HG03139 (cell line): ENCODE data around the gene MIGA1.
"Not testable (repeated sequence)": the region's sequence is repeated elsewhere in the genome, so short reads cannot be mapped to it uniquely, and the experiment has no call there.

Source experiments
- ATAC-seq: cut with Tn5 transposase; IDR thresholded peaks from one replicate; pipeline ENCODE4 v1.9.1; 2021; ENCODE audit not compliant: unreplicated experiment

Gene MIGA1, protein sequence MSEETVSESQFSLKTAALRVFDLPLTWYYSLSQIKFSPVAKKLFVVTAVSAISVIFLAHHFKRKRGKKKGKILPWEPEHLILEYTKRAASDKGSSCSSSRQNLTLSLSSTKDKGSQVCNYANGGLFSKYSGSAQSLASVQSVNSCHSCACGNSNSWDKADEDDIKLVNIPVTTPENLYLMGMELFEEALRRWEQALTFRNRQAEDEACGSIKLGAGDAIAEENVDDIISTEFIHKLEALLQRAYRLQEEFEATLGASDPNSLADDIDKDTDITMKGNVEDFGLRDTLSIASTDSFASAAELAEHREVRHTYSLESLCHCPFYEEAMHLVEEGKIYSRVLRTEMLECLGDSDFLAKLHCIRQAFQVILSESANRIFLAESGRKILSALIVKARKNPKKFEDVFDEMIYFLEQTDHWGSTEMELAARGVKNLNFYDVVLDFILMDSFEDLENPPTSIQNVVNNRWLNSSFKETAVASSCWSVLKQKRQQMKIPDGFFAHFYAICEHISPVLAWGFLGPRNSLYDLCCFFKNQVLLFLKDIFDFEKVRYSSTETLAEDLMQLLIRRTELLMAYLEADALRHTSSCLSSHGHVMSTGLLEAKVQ

DNA sequence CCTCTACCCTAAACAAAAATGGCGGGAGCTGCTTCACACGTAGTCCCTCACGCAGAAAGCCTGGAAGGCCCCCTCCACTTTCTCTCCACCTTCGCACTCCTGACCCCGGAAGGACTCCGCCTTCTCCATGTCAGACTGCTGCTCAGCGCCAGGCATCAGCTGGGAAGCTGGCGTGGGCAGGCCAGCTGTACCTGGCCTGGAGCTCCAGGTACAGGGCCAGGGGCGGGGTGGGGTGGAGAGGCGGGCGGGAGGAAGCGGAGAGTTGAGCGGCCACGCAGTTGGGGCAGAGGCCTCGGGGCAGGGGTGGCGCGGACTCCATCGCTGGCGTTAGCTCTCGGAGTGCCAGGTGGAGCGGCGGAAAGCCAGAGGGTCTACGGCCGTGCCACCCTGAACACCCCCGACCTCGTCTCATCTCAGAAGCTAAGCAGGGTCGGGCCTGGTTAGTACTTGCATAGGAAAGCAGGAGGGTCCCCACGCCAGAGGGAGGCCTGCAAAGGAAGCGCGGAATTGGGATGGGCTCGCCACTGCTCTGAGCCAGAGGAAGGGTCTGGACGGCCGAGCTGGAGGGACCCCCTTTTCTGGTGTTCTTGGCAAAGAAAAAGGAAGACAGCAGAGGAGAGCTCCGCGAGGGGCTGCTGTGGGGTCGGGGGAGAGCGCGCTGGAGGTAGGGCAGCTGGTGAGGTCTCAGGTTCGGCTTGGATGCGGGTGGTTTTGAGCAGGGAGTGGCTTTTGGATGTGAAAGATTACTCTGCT is at the start of gene MIGA1:
MIGA1 (plus strand) TSS at position 121 of the 753 bp plus-strand sequence. CDS start 3,604 bp downstream, outside the sequence.
- peak; percentile 89 for ATAC-seq

DNA sequence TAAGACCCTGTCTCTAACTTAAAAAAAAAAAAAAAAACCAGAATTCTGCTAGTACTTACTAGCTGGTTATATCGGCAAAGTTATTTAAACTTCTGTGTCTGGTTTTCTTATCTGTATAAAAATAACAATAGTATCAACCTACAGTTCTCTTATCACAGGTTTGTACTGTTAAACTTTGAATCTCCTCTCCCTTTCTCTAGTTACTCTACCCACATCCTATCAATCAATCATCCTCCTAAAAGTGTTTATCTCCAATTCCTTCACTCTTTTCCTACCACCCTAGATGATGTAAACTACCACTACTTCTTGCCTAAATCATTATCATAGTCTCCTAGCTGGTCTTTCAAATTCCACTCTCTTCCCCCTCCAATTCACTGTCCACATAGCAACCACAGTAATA is 47.4 kb upstream of the MIGA1 start:
- ATAC-seq = no peak

DNA sequence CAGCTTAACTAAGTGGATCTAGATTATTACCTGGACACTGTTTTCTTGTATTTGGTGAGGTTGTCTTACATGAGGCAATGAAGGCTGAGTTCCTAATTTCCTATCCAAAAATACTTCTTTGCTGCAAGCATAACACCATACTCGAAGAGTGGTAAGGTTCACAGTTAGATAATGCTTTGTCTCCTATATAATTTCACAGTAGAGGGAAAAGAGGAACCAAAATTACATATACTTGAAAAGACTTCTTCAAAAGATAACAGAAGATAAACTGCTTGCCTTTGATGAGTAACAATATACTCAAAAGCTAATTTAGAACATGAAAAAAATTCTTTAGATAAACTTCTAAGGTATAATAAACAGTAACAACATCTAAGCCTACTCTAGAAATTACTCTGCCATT is 40.2 kb upstream of the MIGA1 start:
- no peak for ATAC-seq

DNA sequence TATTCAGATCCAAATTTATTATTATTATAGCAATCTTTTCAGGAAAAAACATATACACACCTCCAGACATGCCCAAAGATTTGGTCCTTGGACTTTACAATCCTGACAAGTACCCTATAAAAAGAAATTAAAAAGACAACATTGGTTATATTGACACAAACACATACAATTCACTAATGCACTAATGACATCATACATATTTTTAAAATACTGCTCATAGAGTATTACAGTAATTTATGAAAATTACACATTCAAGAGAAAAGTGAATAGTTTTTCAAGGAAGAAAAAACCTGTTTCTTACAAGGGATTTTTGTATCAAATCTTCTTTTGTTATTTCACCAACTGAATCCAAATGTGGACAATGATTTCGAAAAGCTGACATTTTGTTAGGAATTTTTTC is 38.1 kb upstream of the MIGA1 start:
- no peak for ATAC-seq

DNA sequence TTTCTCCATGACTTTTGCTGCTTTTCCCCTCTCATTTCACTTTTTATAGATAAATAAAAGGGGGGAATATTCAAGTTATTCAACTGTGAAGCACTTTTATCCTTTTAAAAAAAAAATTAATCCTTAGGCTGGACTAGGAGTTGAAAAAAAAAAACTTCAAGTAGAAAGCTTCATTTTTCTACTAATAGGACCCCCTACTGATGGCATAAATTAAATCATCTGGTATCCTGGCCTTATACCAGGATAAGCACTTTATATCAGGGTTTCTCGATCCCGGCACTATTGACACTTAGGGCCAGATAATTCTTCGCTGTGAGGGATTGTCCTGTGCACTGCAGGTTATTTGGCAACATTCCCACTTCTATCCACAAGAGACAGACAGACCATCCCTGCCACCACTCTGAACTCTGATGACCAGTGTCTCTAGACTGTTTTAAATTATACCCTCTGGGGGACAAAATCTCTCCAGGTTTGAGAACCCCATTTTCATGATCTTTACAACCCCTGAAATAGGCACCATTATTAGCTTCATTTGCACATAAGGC is 37.4 kb upstream of the MIGA1 start:
- no peak for ATAC-seq

DNA sequence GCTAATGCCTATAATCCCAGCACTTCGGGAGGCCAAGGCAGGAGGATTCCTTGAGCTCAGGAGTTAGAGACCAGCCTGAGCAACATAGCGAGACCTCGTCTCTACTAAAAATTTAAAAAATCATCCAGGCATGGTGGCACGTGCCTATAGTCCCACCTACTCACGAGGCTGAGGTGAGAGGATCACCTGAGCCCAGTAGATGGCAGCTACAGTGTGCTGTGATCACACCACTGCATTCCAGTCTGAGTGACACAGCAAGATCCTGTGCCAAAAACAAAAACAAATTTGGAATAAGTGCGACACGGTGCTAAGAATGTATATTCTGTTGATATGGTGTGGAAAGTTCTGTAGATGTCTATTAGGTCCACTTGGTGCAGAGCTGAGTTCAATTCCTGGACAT is 34.9 kb upstream of the MIGA1 start:
- no peak for ATAC-seq

DNA sequence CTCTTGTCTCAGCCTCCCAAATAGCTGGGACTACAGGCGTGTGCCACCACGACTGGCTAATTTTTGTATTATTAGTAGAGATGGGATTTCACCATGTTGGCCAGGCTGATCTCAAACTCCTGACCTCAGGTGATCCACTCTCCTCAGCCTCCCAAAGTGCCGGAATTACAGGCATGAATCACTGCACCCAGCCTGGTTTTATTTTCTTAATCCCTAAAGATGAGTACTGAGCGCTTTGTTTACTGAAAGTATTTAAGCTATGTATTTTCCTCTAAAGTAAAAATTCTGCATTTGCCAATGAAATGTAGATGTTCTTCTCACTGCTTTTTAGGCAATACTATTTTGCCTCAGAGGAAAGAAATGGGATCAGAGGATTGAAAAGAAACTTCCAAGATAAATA is 30.0 kb upstream of the MIGA1 start:
- not testable (repeated sequence) for ATAC-seq

DNA sequence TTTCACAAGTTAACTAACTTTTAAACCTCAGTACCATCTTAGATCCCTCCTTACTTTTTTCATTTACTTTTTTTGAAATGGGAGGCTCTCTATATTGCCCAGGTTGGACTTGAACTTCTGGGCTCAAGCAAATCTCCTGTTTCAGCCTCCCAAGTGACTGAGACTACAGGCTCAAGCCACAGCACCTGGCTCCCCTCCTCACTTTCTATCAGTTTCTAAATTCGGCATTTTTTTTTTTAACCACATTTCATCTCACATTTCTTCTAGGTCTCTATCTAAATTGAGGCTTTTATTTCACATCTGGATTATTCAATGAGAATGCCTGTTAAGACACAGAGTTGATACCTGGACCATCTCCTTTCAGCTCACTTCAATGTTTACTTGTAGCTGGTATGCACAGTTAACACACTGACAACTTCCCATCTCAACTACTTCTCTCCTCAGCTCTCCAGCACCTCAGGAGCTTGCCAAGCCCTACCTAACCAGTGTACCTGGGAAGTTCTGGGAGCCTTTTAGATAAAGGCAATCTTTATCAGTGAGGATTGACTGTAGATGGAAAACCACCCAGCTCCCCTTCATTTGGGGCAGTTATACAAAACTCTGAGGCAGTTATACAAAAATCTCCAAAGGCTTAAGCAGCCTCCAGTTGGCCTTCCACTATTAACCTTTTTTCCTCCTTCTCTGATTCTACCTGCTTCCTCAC is 23.2 kb upstream of the MIGA1 start:
- no peak for ATAC-seq

DNA sequence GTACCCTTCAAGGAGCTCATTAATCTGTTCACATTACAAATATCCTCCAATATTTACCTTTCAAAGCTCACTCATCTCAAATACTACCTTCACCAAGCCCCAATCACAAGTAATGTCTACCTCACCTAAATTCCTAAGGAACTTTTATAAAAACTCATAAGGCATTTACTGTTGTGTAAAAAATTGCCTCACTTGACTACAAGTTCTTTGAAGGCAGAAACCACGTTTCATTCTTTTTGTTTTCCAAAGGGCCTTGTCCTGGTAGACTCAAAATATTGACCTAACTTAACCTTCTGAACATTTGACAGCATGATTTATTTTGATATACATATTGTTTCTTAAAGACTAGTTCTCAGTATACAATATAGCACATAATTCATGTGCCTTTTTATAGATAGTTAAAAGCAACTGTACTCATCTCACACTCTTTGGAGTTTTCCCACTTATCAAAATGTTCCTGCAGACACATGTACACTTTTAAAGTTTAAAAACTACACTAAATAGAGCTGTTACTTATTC is 22.3 kb upstream of the MIGA1 start:
- ATAC-seq = no peak

DNA sequence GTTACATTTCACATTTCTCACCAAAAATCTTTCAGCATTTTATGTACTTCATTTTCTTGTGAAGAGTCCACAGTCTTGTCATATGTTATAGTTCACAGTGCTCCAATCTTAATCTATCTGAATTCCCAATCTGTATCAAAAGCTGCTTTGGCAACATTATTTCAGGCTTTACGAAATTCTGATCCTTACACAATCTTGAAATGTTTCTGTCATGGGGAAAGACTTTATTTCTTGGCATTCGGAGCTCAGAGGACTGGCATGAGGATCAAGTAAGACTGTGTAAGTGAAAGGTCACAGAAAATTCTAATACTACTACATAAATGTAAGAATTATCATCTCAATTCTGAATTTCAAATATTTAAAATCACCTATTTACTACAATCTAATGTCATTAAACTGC is 21.8 kb upstream of the MIGA1 start:
- ATAC-seq = no peak

DNA sequence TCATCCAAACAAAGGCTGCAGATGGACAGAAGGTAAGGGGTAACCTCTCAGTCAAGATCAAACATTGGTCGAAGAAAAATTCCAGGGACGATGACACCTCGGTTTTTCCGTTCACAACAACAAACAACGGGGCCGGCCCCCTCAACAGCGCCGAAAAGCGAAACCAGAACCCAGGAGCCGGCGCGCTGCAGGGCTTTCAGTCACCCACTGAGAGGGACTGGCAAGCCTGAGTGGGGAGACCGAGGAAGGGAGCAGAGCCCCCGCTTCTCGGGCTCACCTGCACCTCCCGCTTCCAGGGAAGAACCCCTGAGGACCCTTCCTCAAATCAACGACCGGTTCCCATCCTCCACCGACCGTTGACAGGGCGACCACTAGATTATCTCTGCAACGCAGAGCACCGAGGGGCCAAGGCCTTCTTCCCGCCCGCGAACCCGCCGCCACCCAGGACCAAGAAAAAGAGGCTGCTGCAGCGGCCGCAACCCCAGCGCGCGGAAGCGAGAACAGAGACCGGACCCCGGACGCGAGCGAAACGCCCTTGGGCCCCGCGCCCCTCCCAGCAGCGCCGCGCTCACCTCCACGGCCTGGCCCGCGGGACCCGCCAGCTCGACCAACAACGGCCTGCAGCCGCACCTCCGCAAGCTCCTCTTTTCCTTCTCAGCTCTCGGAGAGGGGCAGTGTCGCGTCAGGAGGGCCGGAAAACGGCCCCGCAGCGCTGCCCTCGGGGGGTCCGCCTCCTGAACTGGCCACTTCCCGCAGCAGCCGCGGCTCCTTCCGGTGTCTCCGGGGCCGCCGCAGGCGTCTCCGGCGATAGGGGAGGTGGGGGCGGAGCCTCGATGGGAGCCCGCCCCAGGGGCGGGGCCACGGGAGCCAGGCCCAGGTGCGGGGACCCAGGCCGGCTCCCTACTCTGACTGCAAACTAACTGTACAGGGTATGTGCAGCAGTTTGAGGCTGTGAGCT is 20.1 kb upstream of the MIGA1 start, which contains the start of gene USP33:
USP33 (minus strand) TSS at position 782 of the 958 bp plus-strand sequence. CDS start 18,155 bp downstream, outside the sequence.
- peak; percentile 92 for ATAC-seq

DNA sequence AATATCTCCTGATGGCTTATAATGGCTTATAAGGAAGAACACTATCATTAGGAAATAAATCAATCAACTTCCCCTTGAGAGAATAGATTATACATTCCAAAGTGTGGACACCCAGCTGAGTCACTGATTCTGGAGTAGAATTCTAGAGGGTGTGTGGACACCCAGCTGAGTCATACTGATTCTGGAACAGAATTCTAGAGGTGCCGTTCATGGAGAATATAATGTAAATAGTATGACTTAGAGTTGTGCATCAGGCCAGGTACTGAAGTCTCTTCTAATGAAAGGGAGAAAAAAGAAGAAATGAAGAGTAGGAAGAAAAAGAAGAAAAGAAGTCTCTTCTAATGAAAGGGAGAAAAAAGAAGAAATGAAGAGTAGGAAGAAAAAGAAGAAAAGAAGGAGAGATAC is 17.4 kb upstream of the MIGA1 start:
- ATAC-seq = no peak

DNA sequence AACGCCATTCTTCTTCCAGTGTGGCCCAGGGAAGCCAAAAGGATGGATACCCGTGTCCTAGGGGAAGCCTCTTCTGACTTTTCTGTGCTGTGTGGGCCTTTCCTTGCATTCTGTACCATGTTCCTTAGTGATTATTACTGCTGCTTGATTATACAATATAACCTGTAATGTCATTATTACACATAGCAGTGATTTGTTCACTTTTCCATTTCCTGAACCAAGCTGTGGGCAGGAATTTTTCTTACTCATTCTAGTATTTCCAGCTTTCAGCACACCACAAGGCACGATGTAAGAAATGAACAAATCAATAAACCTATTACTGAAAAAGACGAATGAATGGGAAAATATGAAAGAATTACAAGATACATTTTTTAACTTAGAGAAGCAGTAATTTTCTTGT is 11.4 kb upstream of the MIGA1 start:
- no peak for ATAC-seq

DNA sequence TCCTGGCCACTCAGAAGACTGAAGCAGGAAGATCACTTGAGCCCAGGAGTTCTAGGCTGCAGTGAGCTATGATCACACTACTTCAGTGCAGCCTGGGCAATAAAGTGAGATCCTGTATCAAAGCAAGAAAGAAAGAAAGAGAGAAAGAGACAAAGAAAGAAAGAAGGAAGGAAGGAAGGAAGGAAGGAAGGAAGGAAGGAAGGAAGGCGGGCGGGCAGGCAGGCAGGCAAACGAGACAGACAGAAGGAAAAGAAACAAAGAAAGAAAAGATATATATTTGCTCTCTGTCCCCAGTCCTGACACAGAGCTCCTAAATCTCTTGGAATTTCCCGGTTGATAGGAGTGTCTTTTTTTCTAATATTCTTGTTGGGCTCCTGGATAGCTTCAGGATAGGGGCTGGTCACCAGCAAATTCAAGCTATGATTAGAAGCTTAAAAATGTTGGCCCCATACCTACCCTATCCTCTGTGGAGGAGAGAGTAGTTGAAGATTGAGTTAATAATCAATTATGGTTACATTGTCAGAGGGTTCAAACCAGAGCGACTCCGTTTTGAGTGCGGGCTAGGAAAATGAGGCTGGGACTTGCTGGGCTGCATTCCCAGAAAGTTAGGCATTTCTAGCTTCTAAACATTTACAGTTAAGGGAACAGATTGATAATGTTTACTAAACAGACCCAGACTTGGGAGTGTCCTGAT is 3.3 kb upstream of the MIGA1 start:
- no peak for ATAC-seq

DNA sequence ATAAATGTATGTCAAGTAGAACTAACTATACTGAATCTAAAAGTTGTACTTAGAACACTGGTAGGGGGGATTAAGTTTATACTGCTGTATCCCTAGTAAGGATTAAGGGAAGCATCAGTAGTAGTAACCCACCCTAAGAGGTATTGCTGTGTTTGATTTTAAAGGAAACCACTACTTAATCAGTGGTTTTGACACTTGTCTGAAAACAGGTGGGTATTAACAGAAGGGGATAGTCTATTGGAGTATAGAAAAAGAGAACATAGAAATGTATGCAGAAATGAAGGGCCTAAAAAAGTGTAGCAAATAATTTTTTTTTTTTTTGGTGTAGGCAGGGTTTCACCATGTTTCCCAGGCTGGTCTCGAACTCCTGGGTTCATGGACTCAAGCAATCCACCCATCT is 2.2 kb downstream of the MIGA1 start:
- no peak for ATAC-seq

DNA sequence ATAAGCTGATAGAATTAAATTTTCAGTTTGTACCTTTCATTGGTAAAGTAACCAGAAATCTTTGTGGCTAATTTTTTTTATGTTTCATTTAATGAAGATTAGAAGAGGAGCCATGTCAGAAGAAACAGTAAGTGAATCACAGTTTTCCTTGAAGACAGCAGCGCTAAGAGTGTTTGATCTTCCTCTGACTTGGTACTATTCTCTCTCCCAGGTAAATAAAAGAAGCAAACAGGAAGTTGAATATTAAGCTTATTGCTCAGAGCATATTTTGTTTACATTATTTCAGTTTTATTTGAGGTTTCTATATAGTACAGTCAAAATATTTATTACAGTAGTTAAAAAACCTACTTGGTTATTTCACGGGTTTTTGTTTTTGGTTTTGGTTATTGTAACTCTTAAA is 3.7 kb downstream of the MIGA1 start:
- no peak for ATAC-seq

DNA sequence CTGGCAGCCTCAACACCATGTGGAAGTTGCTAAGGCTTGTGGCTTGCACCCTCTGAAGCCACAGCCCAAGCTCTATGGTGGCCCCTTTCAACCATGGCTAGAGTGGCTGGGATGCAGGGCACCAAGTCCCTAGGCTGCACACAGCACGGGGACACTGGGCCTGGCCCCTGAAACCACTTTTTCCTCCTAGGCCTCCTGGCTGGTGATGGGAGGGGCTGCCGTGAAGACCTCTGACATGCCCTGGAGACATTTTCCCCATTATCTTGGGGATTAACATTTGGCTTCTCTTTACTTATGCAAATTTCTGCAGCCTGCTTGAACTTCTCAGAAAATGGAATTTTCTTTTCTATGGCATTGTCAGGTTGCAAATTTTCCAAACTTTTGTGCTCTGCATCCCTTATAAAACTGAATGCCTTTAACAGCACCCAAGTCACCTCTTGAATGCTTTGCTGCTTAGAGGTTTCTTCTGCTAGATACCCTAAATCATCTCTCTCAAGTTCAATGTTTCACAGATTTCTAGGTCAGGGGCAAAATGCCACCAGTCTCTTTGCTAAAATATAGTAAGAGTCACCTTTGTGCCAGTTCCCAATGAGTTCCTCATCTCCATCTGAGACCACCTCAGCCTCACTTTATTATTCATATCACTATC is 6.8 kb downstream of the MIGA1 start:
- ATAC-seq = not testable (repeated sequence)

DNA sequence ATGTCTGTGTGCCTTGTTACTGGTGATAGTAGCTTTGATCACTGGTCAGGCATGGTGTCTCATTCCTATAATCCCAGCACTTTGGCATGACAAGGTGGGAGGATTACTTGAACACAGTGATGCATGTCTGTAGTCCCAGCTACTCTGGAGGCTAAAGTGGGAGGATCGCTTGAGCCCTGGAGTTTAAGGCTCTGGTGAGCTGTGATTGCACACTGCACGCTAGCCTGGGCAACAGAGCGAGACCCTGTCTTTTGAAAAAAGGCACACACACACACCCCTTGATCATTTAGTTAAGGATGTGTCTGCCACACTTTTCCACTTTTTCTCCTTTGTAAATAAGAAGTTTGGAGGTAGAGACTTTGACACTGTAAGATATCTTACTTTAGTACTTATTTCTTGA is 15.1 kb downstream of the MIGA1 start:
- ATAC-seq = no peak
